HCT116 (cell line): Measurements from ENCODE around the gene HIGD1C.

Experiments used
- ELF1 ChIP-seq: IDR thresholded peaks from 2 replicates; pipeline ENCODE4 v1.6.1; 2012; ENCODE audit warnings: low read depth, borderline replicate concordance
- EZH2 ChIP-seq: fragments of 200-600 bp; sonication (generic); IDR thresholded peaks from 2 replicates; pipeline ENCODE4 v1.6.1; 2017; ENCODE audit warnings: antibody characterized with exemption, mixed run types
- EZH2phosphoT487 ChIP-seq: fragments of 200-600 bp; IDR thresholded peaks from 2 replicates; pipeline ENCODE4 v1.6.1; 2018; ENCODE audit warnings: antibody characterized with exemption, borderline replicate concordance
- POLR2A ChIP-seq: IDR thresholded peaks from 2 replicates; pipeline ENCODE4 v1.7.0; 2011; ENCODE audit warnings: borderline replicate concordance; ENCODE audit not compliant: insufficient read depth, insufficient read length; ENCODE audit errors: extremely low read depth
- POLR2AphosphoS5 ChIP-seq: IDR thresholded peaks from 2 replicates; pipeline ENCODE4 v1.6.1; 2011; ENCODE audit warnings: mild to moderate bottlenecking, low read depth, low read length, moderate library complexity
- SRF ChIP-seq: IDR thresholded peaks from 2 replicates; pipeline ENCODE4 v1.6.1; 2012; ENCODE audit warnings: low read depth
- ZFX ChIP-seq: fragments of 450-650 bp; IDR thresholded peaks from 2 replicates; pipeline ENCODE4 v1.6.1; 2017
- TF ChIP-seq, protein P1 (sequence below), 3 experiments: fragments of 200-600 bp in 1 of 3; sonication (generic) in 1 of 3; IDR thresholded peaks in 2 of 3; conservative IDR thresholded peaks in 1 of 3; 2 replicates each; pipeline ENCODE4 v1.5.1; 2012 to 2017; ENCODE audit warnings: low read depth in 2 of 3, low read length in 2 of 3, antibody characterized with exemption in 1 of 3, borderline replicate concordance in 1 of 3, control low read depth in 1 of 3, mild to moderate bottlenecking in 1 of 3, mixed read lengths in 1 of 3, mixed run types in 1 of 3, moderate library complexity in 1 of 3; ENCODE audit not compliant: insufficient read depth in 1 of 3
- TF ChIP-seq, protein P2 (sequence below): IDR thresholded peaks from 2 replicates; pipeline ENCODE4 v1.6.1; 2012
- TF ChIP-seq, protein P3 (sequence below): IDR thresholded peaks from 2 replicates; pipeline ENCODE4 v1.6.1; 2012; ENCODE audit warnings: low read depth

DNA sequence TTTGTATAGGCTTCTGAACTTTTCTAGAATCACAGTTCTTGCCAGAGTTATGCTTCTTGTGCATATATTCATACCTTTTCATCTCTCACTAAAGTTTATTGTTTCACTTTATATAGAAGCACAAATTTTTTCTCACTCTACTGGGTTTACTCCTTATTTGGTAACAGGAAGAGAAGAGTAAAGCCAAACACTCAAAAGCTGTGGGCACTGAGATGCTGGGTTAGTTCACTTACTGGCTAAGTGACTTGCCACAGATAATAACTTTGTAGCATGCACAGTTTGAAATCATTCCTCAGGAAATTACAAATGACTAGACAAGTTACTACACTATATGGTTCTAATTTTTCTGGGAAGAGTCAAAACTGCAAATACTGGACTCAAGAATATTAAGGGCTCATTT is 7.8 kb downstream of the HIGD1C start:
- TF ChIP-seq EZH2phosphoT487 (no peak), EZH2 (no peak), ZFX (no peak), ELF1 (no peak), POLR2AphosphoS5 (no peak), SRF (no peak), POLR2A (no peak)
- TF ChIP-seq, protein P1, sequence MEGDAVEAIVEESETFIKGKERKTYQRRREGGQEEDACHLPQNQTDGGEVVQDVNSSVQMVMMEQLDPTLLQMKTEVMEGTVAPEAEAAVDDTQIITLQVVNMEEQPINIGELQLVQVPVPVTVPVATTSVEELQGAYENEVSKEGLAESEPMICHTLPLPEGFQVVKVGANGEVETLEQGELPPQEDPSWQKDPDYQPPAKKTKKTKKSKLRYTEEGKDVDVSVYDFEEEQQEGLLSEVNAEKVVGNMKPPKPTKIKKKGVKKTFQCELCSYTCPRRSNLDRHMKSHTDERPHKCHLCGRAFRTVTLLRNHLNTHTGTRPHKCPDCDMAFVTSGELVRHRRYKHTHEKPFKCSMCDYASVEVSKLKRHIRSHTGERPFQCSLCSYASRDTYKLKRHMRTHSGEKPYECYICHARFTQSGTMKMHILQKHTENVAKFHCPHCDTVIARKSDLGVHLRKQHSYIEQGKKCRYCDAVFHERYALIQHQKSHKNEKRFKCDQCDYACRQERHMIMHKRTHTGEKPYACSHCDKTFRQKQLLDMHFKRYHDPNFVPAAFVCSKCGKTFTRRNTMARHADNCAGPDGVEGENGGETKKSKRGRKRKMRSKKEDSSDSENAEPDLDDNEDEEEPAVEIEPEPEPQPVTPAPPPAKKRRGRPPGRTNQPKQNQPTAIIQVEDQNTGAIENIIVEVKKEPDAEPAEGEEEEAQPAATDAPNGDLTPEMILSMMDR (IDR thresholded peaks at IDR 0.05 in 2 of 3, conservative IDR thresholded peaks at IDR 0.05 in 1 of 3; ENCODE audit: borderline replicate concordance in 1 of 3, insufficient read depth in 1 of 3, low read depth in 2 of 3, low read length in 2 of 3), result no peak
- TF ChIP-seq, protein P2, sequence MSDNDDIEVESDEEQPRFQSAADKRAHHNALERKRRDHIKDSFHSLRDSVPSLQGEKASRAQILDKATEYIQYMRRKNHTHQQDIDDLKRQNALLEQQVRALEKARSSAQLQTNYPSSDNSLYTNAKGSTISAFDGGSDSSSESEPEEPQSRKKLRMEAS, result no peak
- TF ChIP-seq, protein P3, sequence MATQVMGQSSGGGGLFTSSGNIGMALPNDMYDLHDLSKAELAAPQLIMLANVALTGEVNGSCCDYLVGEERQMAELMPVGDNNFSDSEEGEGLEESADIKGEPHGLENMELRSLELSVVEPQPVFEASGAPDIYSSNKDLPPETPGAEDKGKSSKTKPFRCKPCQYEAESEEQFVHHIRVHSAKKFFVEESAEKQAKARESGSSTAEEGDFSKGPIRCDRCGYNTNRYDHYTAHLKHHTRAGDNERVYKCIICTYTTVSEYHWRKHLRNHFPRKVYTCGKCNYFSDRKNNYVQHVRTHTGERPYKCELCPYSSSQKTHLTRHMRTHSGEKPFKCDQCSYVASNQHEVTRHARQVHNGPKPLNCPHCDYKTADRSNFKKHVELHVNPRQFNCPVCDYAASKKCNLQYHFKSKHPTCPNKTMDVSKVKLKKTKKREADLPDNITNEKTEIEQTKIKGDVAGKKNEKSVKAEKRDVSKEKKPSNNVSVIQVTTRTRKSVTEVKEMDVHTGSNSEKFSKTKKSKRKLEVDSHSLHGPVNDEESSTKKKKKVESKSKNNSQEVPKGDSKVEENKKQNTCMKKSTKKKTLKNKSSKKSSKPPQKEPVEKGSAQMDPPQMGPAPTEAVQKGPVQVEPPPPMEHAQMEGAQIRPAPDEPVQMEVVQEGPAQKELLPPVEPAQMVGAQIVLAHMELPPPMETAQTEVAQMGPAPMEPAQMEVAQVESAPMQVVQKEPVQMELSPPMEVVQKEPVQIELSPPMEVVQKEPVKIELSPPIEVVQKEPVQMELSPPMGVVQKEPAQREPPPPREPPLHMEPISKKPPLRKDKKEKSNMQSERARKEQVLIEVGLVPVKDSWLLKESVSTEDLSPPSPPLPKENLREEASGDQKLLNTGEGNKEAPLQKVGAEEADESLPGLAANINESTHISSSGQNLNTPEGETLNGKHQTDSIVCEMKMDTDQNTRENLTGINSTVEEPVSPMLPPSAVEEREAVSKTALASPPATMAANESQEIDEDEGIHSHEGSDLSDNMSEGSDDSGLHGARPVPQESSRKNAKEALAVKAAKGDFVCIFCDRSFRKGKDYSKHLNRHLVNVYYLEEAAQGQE, result no peak
